ENCODE results near the gene CHMP1A.

Gene CHMP1A

DNA sequence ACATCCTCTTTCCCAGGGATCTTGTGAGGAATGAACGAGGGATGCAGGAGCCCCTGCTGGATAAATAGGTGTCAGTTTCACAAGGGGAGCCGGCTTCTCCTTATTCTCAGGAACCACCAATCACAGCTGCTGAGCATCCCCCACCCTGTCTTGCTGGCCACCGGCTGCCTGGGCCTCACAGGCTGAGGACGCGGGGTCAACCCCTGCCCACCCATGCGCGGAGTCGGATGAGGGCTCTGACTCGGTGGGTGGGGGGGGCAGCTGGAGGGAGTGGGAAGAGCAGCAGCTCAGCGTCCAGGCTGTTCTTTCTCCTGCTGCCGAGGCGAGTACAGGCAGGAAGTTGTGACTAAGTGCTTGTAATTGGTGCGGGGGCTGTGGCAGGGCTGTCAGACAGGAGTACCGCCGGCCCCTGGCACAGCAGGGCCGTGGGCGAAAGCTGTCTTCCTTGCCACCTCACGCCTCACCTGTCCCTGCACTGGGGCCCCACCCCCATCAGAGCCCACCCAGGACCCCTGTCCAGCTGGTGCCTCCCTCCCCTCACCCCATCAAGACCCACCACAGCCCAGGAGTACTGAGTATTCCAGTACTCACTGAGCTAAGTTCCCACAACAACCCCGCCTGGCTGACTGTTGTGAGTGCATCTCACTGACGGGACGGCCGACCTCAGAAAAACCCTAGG lies 55.1 kb downstream of the CHMP1A start:
- no peak for DNase-seq

DNA sequence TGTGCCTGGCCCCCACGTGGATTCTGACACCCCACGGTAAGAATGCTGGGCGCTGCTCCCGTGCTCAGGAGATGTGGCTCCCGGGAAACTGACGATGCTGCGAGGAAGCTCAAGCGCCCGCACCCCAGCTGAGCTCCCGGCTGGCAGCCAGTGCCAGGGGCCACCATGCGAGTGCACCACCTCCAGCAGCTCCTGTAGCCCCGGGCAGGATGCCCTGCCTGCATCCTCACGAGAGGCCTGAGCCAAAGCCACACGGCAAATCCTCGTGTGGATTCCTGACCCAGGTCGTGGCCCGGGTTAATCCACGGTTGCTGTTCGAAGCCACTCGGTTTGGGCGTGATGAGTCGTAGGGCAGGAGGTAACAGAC lies 55.6 kb downstream of the CHMP1A start:
- no peak for DNase-seq

DNA sequence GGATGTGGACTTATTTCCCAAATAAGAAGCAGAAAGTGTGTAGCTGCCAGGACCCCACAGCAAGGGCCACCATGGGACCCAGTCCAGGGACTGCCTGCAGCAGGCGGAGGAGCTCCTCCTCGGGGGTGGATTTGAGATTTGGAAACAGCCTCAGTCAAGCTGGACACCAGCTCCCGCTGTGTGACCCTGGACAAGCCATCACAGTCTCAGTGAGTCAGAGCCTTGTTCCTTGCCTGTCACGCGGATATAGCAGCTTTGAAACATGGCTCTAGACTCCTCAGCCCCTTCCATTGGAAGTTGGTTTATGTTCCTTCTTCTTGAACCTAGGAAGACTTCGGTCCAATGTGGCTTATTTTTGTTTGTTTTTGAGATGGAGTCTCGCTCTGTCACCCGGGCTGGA lies 56.6 kb downstream of the CHMP1A start:
- no peak for DNase-seq

DNA sequence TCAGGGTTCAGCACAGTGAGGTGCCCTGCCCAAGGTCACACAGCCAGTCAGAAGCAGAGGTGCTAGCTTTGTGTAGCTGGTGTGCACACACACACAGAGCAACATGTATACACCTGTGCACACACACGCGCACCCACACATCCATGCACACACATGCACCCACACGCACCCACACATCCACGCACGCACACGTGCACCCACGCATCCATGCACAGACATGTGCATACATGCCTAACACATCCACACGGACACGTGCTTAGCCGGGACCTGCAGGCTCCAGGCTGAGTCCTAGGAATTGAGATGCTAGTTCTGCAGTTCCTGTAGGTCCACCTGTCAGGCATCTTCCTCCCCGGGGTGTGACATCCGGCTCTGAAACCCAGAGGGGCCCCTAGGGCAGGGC lies 57.1 kb downstream of the CHMP1A start:
- DNase-seq: no peak

DNA sequence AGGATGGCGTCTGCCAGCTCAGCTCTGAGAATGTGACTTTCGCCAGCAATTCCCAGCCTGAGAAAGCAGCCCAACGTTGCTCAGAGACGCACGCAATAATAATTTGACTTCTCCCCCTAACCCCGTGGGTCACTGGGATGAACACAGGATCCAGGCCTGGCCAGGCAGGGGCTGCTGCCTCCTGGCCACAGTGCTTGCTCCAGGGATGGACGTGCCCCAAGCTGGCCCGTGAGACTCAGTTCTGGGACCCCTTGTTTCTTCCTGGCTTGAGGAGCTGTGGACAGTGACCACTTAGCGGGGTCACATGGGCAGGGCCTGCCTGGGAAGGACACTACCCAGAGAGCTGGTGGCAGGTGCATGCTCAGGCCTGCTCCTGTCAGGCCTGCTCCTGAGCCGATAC lies 57.6 kb downstream of the CHMP1A start:
- DNase-seq: no peak

DNA sequence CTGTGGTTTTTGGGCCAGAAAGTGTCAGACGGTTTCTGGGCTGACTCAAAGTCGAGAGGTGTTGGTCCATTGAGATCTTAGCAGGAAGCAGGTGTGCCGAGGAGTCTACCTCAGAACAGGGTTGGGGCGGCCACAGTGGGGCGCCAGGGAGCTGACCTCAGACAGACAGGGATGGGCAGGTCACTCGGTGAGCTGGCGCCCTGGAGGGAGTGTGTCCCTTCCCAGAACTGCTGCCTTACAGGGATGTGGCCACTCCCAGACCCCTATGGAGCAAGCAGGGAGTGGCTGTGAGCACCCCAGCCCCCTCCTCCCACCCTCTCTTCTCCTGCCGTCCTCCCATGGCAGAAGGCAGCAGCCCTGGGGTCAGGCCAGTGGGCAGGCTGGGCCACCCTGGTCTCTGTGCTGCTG lies 58.1 kb downstream of the CHMP1A start:
- no peak for DNase-seq

DNA sequence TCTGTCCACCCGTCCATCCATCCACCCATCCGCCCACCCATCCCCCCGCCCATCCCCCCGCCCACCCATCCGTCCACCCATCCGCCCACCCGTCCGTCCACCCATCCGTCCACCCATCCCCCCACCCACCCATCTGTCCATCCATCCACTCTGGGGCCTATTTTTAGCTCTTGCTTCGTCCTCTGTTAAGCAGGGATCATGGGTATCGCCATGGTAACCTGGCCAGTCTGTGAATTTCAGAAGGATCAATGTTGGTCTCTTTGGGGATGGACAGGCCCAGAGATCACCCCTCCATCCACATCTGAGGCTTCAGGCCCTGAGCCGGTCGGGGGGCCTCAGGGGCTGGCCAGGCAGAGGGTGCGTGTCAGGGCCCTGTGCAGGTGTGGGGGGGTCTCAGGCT lies 59.3 kb downstream of the CHMP1A start:
- DNase-seq: no peak

DNA sequence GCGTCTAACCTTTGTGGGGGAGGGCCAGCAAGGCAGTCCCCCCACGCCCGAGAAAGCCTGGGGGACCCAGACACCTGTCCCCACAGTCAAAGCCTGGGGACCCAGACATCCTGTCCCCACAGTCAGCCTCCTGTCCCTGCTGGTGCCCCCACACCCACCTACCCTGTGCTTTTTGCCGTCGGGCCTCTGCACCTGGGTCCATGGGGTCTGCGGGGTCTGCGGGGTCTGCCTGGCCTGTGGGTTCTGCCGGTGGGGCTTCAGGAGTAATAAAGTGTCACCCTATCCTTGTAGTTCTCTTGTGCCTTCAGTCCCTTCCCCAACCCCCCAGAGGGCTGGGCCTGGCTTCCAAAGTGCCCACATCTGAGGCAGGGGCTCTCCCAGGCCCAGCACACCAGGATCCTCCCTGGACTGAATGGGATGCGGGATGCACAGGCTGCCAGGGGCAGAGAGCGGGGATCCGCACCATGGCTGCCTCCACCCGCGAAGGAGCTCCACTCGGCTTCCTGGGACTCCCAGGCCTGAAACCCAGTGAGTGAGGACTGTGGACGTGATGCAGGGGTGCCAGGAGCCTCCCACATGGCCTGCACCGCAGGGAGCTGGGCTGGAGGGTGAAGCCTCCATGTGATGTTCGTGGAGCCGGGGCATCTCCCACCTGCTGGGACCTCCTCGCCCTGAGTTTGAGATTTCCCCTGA lies 60.4 kb downstream of the CHMP1A start:
- no peak for DNase-seq

DNA sequence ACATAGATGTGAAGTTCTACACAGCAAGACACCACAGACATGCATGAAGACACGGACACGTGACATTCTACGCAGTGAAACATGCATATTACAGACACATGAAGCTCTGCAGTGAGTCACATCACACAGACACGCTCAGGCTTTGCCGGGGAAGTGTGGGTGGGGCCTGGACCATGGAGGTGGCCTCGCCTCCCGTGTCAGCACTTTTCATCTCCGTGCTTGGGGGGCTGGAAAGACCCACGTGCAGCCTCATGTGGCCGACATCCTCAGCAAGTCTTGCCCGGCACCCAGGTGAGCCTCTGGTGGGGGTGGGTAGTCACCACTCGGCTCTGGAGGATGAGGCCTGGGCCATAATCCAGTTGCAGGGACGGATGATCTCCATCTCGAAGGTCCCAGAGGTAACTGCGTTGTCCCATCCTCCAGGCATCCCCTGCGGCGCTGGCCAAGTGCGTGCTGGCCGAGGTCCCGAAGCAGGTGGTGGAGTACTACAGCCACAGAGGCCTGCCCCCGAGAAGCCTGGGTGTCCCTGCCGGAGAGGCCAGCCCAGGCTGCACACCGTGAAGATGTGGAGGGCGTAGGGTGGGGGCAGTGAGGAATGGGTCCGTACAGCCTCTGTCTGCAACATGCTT lies 61.3 kb downstream of the CHMP1A start:
- no peak for DNase-seq

DNA sequence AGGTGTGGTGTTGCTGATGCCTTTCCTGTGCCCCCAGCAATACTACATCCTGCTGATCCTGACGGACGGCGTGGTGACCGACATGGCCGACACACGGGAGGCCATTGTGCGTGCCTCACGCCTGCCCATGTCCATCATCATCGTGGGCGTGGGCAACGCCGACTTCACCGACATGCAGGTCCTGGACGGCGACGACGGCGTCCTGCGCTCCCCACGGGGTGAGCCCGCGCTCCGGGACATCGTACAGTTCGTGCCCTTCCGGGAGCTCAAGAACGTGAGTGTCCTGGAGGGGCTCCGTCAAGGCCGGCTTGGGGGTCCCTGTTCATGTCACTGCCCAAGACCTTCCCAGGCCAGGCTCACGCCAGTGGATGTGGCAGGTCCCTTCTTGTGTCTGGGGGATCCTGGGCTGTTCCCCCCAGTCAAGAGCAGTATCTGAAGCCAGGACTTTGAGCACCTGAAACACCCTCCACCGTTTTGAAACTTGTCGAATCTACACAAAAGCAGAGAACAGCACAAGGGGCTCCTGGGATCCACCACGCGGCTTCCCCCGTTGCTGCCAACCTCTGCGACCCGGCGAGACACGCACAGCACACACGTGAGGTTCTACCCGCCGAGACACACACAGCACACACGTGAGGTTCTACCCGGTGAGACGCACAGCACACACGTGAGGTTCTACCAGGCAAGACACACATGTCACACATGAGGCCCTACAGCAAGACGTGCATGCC lies 62.0 kb downstream of the CHMP1A start:
- no peak for DNase-seq
